GM18498 (cell line): ENCODE data around the gene MAB21L4.

ENCODE experiments used
- ATAC-seq: cut with Tn5 transposase; IDR thresholded peaks from one replicate; pipeline ENCODE4 v1.9.1; 2021; ENCODE audit warnings: mild to moderate bottlenecking, moderate library complexity; ENCODE audit not compliant: unreplicated experiment

Gene MAB21L4

GRCh38 chr2:240895656-240896388 is at the start of gene MAB21L4:
Gene MAB21L4 (minus strand): TSS chr2:240896156. CDS start chr2:240895997, 159 bp downstream.
- ATAC-seq, result no peak

- no peak for ATAC-seq
Measured at GRCh38 chr2:240936106-240936505, 40.1 kb upstream of the MAB21L4 start.

- ATAC-seq, result no peak
Measured at GRCh38 chr2:240935103-240935876, 39.3 kb upstream of the MAB21L4 start.

GRCh38 chr2:240934701-240935102 is 38.7 kb upstream of the MAB21L4 start:
- ATAC-seq, result no peak

GRCh38 chr2:240933966-240934700 is 38.2 kb upstream of the MAB21L4 start:
- ATAC-seq, result no peak

- ATAC-seq, result no peak
Measured at GRCh38 chr2:240933048-240933965, 37.4 kb upstream of the MAB21L4 start.

- ATAC-seq, result no peak
Measured at GRCh38 chr2:240932724-240933047, 36.7 kb upstream of the MAB21L4 start.

- no peak for ATAC-seq
Measured at GRCh38 chr2:240932001-240932723, 36.2 kb upstream of the MAB21L4 start.

- ATAC-seq, result no peak
Measured at GRCh38 chr2:240931319-240931949, 35.5 kb upstream of the MAB21L4 start.

GRCh38 chr2:240930631-240931318 is 34.8 kb upstream of the MAB21L4 start:
- ATAC-seq, result no peak

GRCh38 chr2:240930096-240930630 is 34.2 kb upstream of the MAB21L4 start:
- no peak for ATAC-seq

GRCh38 chr2:240929364-240930095 is 33.6 kb upstream of the MAB21L4 start:
- no peak for ATAC-seq

- no peak for ATAC-seq
Measured at GRCh38 chr2:240928476-240929363, 32.8 kb upstream of the MAB21L4 start.

- no peak for ATAC-seq
Measured at GRCh38 chr2:240927390-240927781, 31.4 kb upstream of the MAB21L4 start.

GRCh38 chr2:240926516-240927389 is 30.8 kb upstream of the MAB21L4 start:
- ATAC-seq, result no peak
